Left lobe of liver (tissue), 2 donors: ENCODE data around the gene CRYBG3. TPM values are rescaled to one million over a fixed set of nuclear protein-coding genes. Genes with fewer than 3 reads are reported as not detected.

ENCODE experiments used
- ATAC-seq: fragments of 200-7000 bp; cut with Tn5 transposase; one replicate; pipeline ENCODE4 v1.9.1; 2020; ENCODE audit warnings: mild to moderate bottlenecking, moderate library complexity
- DNase-seq: peaks from one replicate; pipeline ENCODE4 v3.0.0-alpha.2; 2020; ENCODE audit warnings: low spot score
- total RNA-seq: library from RNA; stranded (reverse); gene quantifications from one replicate; pipeline ENCODE4 v1.2.1, GENCODE V29; 2021
- donor health status: DM: no; HTN: no; CAD: no; lungs with moderate emphysema.
- donor health status: DM: no; HTN: yes; CAD: no.

The CRYBG3 gene
- total RNA-seq, 1 donor from 2014 or later: 4.7 TPM

- DNase-seq (no peak), ATAC-seq (no peak)
These were observed 116.6 kb downstream of the CRYBG3 start for GRCh38 chr3:97938444-97938843.

GRCh38 chr3:97939401-97939800 is 117.6 kb downstream of the CRYBG3 start:
- no peak for DNase-seq
- ATAC-seq: no peak

DNA sequence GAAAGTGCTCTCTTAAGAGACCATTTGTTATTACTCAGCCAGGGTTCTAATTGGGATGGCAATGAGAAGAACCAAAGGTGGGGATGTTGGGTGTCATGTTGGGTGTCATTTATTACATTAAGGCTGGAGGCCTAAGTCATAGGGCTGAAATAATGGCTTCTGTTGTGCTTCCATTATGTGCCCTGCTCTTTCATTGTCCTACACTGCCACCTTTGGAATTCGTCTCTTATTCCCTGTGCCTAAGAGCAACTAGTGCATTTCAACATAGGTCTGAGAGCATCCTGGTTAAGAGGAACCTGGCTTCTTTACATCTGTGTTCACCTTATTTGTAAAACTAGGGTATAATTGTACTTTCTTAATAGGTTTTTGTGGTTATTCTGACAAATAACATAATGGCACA is 118.2 kb downstream of the CRYBG3 start:
- ATAC-seq (peak; percentile 69), DNase-seq (no peak)

GRCh38 chr3:97942801-97943546 is 121.2 kb downstream of the CRYBG3 start:
- DNase-seq (no peak), ATAC-seq (no peak)

DNA sequence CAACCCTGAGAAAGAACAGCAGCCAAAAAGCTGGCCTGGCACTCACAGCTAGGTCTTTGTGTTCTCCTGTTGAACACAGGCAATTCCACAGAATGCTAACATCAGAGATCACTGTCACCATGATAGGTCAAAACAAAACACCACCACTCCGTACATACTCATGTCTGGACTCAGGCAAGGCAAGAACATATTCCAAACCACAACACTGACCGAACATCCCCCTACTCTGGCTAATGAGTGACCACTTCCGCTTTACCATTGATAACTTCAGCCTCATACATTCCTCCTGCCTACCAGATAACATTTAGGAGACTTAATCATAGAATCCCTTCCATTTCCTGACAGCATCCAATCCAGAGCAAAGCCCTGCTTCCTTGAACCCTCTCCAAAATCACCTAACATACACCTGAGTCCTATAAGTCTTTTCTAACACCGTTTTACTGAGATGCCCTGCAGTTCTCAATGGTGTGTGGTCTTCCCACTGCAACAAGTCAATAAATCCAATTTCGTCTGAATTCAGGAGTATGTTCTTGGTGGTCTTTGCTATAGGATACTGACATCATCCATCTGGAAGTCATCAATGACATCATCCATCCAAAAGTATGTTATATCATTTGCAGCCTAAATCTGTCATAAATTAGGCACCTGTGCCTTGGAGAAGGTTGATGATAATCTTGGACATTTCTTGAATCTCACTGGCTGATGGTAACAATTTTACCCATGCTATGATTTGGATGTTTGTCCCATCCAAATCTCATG is 126.7 kb downstream of the CRYBG3 start:
- ATAC-seq (no peak), DNase-seq (no peak)

DNA sequence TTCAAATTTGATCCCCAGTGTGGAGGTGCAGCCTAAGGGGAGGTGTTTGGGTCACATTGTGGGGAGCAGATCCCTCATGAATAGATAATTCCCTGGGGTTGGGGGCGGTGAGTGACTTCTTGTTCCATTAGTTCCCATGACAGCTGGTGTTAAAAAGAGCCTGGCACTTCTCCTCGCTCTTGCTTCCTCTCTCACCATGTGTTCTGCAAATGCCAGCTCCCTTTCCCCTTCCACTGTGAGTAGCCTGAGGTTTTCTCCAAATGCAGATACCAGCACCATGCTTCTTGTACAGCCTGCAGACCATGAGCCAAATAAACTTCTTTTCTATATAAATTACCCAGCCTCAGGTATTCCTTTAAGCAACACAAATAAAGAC is 127.3 kb downstream of the CRYBG3 start:
- no peak for ATAC-seq
- no peak for DNase-seq

DNA sequence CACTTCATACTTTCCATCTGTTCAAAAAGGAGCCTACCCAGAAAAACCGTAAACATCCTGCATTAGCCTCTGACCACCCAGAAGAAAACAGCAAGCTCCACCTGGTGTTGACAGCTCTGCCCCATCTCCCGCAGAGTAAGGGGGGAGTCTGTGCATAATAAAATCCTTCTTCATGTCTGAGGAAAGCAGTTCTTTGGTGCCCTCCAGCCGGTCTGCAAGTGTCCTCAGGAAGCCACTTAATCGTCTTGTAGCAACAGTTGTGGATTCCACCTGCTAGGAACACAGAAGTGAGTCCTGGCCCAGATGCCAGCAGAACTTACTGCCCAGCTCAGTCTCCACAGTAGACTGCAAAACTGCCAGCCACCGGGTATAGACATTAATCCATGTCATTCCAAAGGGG is 127.9 kb downstream of the CRYBG3 start:
- DNase-seq: no peak
- ATAC-seq: no peak

DNA sequence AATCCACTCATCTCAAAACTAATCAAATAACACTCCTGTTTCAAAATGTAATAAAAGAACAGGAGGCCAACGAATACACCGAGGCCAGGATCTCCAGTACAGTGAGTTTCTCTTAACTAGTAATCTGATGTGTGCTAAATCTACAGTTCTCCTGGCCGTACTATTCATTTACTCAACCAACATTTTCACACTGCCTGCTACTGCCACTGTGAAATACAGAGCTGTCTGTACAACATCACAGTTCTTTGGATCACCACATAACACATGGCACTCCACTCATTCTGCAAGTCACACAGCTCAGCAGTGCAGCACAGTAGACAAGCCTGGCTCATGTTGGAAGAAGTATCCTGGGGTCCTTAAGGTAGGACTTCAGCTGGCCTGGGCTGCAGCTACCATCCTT is 128.5 kb downstream of the CRYBG3 start:
- DNase-seq (no peak), ATAC-seq (no peak)

- no peak for DNase-seq
- peak; percentile 36 for ATAC-seq
These were observed 130.5 kb downstream of the CRYBG3 start for GRCh38 chr3:97952280-97952679.

GRCh38 chr3:97952872-97953271 is 131.1 kb downstream of the CRYBG3 start:
- no peak for DNase-seq
- ATAC-seq: no peak

DNA sequence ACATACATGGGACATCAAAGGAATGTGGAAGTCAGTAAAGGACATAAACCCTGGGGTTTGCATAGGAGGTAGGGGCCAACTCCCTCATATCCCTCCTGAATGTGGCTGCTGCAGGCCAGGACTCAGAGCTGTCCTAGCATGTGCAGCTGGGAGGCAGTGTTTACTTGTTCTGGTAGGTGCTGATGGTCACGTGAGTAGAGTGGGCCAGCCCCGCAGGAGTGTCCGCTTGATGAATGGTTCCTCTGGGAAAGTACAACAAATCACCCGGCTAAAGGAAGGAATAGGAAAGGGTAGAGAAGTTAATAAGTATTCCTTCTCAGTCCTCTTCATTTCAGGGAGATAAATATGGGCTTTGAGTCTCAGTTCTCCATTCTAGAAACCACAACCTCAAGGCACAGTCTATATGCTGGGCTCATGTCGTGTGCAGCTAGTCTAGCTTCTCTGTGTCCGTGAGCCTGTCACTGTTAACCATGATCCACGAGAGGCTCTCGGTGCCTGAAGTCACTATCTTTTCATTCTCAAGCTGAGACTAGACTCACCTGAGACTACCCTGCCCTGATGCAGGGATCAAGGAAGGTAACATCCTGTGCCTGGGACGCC is 132.5 kb downstream of the CRYBG3 start:
- DNase-seq: no peak
- ATAC-seq: no peak

DNA sequence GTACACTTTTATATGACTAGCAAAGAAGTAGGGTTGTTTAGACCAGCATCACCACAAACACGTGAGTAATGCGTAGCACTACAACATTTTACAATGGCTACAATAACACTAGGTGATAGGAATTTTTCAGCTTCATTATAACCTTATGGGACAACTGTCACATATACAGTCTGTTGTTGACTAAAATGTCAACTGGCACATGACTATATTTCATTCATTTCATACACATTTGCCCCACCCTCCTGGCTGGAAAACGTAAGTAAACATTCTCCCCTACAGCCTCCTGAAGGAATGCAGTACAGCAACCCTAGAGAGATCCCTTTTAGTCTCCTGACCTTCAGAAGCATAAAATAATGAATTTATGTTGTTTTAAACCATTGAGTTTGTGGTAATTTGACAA is 134.2 kb downstream of the CRYBG3 start:
- DNase-seq: no peak

DNA sequence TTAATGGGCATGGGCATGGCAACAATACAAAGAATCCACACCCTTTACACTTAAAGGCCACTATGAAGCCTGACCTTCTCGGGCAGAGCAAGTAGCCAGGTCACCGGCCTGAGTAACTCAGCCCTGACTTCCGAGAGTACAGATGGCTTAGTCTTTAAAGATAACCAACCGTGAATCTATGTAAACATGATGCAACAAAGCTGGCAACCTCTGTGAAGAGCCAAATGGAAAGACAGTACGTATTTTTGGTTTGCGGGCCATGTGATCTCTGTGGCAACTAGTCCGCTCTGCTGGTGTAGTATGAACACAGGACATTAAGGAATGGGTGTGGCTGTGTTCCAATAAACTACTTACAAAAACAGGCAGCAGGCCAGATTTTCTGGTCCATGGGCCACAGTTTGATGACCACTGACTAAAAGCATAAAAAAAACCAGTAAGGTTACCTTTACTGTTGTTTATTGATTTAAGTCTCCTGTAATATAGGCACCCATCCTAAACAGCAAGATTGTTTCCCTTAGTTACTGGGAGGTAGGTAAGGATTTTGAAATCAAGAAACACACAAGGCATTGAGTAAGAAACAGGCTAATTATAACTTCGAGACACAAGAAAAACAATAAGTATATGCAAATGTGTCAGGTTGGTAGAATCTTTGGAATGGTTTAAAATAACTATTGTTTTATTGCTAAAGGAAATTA is 136.0 kb downstream of the CRYBG3 start:
- peak; percentile 80 for ATAC-seq
- peak; percentile 50 for DNase-seq

More for the DNA sequence above, 134.2 kb downstream of the CRYBG3 start:
- ATAC-seq: no peak

- DNase-seq (no peak), ATAC-seq (no peak)
These were observed 136.6 kb downstream of the CRYBG3 start for GRCh38 chr3:97958396-97958795.

GRCh38 chr3:97958796-97959195 is 137.0 kb downstream of the CRYBG3 start:
- ATAC-seq (no peak), DNase-seq (no peak)

DNA sequence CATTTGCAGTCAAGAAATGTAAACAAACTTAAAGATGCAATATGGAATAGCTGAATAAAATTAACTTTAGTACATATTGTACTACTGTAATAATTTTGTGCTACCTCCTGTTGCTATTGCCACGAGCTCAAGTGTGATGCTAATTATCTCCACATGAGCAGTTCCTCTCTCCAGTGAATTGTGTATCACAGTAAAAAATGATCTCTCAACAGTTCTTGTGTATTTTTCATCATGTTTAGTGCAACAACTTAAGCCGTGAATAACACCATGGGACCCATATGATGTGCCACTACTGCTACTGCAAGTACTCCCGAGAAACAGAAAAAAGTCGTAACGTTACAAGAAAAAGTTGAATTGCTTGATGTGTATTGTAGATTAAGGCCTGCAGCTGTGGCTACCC is 138.1 kb downstream of the CRYBG3 start:
- ATAC-seq (no peak), DNase-seq (no peak)

GRCh38 chr3:97960551-97960950 is 138.7 kb downstream of the CRYBG3 start:
- ATAC-seq (no peak), DNase-seq (no peak)

DNA sequence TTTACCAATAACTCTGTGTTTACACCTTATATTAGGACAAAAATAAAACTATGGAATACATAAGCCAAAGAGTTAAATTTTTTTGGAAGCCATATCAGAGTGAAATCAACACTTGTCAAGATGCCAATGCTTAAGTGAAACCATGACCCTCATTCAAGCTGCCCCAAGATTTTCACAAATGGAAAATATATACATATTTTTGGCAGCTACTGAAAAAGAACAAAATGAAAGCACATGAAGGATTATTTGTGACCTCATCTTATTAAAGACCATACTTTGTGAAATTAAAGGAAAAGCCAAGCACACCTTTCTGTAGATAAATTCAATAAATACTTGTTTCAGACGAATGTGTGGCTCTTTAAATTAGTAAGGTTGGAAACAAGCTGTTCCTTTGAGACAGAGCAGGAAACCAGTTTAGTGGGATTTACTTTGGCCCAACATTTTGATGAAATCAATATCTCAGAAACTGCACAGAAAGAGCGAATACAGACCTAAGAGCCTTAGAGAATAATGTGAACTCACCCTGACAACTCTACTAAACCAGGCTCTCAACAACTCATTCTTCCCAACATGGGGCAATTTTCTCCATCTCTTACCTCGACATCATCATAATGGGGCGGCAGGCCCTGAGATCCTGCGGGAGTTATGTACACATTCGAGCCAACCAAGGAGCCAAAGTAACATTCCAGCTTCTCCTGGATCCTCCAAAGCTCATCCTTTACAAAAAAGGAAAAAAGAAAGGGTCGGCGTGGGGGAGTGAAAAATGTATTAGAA is 139.4 kb downstream of the CRYBG3 start:
- DNase-seq (no peak), ATAC-seq (peak; percentile 50)

DNA sequence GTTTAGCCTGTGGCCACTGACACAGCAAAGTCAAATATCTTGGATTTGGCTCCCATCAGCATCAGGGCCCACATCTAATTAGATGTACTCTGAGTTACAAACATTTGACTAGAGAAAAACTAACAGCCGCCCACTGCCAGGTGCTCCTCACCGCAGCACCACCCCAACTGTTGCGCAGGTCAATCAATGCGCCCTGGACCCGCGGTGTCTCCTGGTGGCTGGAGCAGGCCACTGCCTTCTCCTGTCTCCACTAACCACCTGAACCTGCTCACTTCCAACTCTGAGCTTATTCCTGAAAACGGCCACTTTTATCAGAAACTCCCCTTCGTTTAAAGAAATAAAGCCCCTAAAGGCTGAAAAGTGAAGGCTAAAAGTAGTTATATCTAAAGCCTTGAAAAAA is 146.2 kb downstream of the CRYBG3 start:
- ATAC-seq: peak; percentile 45
- DNase-seq: no peak

DNA sequence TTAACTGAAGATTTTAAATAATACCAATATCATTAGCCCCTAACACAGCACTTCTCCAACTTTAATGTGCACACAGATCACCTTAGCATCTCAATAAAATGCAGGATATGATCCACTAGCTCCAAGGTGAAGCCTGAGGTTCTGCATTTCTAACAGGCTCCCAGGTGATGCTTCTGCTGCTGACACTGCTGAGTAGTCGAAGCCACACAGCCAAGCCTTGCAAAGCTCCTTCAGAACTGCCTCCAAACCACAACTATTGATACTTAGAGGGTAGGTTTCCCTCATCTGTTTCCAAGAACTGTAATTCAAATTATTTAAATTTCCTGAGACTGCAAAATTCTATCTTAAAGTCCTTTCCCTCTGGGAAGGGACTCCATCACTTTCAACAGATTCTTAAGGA is 146.6 kb downstream of the CRYBG3 start:
- ATAC-seq: no peak
- DNase-seq: no peak

- ATAC-seq (no peak), DNase-seq (no peak)
These were observed 147.7 kb downstream of the CRYBG3 start for GRCh38 chr3:97969541-97969940.
